GM10266 (cell line): ENCODE measurements around the gene TMC3.
"Not testable (repeated sequence)": the region's sequence is repeated elsewhere in the genome, so short reads cannot be mapped to it uniquely, and the experiment has no call there.

Experiments
- DNase-seq: peaks from one replicate; pipeline ENCODE4 v3.0.0; 2012; ENCODE audit errors: extremely low spot score
- TF ChIP-seq, protein P1 (sequence below): IDR thresholded peaks from 2 replicates; pipeline ENCODE4 v1.5.1; 2012; ENCODE audit warnings: mild to moderate bottlenecking, low read depth; ENCODE audit not compliant: control insufficient read depth, insufficient read depth; ENCODE audit errors: missing control alignments

TMC3 gene

DNA sequence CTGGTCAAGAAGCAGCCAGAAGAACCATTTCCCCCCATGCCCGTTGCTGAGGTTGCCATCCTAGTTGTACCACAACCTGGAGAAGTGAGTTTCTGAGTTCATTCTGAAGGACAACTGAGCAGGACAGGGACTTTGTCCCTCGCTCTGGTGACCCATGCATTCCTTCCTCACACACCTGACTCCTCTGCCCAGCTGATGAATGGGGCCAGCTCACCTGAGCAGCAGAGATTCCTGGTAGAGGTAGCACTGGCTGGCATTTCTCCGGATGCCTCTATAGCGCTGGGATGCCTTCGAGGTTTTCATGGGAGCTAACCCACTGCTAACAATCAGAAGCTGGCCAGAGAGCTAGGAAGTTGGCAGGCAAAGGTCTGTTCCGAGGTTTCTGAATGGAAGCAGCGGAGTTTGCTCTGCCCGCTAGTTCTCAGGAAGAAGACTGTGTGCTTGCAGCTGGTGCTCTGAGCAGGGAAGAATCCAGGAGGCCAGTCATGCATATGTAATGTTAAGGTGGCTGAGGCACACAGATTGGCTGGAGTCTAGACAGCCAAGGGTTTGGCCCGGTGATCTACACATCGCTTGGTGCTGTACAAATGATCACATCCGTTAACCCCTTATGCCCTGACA is at the start of gene TMC3:
TSS of gene TMC3 (minus strand) at position 439 of the 621 bp plus-strand sequence. CDS start at position 303, 136 bp downstream.
- TF ChIP-seq, protein P1, sequence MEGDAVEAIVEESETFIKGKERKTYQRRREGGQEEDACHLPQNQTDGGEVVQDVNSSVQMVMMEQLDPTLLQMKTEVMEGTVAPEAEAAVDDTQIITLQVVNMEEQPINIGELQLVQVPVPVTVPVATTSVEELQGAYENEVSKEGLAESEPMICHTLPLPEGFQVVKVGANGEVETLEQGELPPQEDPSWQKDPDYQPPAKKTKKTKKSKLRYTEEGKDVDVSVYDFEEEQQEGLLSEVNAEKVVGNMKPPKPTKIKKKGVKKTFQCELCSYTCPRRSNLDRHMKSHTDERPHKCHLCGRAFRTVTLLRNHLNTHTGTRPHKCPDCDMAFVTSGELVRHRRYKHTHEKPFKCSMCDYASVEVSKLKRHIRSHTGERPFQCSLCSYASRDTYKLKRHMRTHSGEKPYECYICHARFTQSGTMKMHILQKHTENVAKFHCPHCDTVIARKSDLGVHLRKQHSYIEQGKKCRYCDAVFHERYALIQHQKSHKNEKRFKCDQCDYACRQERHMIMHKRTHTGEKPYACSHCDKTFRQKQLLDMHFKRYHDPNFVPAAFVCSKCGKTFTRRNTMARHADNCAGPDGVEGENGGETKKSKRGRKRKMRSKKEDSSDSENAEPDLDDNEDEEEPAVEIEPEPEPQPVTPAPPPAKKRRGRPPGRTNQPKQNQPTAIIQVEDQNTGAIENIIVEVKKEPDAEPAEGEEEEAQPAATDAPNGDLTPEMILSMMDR, result no peak
- no peak for DNase-seq

DNA sequence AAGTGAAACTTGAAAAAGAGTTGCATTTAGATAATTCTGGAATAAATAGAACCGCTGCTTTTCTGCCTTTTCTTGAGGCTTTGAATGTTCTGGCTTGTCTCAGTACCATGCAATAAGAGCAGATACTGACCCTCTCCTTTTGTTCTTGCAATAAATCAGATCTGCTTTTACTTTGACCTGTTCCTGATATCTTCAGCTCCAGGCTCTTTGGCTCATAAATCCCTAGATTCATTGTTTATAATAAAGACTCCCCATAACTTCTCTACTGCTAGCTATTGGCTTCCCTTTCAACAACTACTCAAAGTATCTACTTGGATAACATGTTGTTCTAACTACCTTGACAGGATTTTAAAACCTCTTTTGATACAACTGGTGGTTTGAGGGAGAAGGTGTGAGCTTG is 47.4 kb upstream of the TMC3 start:
- TF ChIP-seq, protein P1, result no peak
- DNase-seq, result no peak

DNA sequence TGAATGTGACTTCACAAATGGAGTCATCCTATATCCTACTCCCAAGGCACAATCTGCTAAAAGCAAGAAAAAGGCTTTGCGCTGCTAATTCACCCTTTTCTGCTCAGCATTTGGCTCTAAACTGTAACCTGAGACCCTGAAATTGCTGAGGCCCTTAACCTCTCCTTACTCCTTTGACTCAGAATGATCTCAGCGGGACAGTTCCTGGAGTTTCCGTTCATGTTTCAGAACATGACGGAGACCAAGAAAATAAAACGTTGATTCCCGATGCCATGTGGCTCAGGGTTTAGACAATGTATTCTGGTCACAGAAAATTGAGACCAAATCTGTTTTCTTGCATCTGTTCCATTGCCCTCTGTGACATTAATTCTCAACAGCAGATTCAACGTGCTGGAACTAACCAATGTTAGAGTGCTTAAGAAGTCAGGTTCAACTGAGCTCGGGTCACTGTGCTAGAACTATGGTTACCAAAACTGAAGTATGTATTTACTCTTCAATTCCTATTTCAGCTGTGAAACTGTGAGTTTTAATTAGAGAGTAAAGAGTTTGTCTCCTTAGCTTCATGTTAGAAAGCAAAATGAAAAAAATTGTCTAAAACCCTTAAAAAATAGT is 45.4 kb upstream of the TMC3 start:
- DNase-seq, result no peak
- TF ChIP-seq, protein P1, result no peak

DNA sequence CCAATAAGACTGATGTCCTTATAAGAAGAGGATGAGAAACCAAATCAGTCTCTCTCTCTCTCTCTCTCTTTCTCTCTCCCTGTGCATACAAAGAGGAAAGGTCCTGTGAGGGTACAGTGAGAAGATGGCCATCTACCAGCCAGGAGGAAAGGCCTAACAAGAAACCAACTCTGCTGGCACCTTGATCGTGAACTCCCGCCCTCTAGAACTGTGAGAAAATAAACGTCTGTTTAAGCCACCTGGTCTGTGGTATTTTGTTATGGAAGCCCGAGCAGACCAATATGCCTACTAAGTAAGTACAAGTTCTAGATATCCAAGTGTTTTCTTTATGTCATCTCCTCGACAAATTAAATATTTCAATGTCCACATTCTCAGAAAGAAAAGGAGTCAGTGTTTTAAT is 44.9 kb upstream of the TMC3 start:
- DNase-seq, result no peak
- TF ChIP-seq, protein P1, result no peak

DNA sequence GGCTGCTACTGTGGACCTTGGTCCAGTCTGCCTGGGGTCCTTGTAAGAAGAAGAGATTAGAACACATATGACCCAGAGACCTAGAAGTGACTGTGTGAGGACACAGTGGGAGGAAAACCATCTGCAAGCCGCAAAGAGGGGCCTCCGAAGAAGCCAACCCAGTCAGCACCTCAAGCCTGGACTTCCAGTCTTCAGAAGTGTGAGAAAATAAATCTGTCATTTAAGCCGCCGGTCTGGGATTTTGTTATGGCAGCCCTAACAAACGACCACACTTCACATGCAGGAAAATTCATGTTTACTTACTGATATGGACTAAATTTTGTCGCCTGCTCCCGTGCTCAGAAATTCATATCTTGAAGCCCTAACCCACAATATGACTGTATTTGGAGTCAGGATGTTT is 44.4 kb upstream of the TMC3 start:
- DNase-seq, result no peak
- TF ChIP-seq, protein P1, result no peak

DNA sequence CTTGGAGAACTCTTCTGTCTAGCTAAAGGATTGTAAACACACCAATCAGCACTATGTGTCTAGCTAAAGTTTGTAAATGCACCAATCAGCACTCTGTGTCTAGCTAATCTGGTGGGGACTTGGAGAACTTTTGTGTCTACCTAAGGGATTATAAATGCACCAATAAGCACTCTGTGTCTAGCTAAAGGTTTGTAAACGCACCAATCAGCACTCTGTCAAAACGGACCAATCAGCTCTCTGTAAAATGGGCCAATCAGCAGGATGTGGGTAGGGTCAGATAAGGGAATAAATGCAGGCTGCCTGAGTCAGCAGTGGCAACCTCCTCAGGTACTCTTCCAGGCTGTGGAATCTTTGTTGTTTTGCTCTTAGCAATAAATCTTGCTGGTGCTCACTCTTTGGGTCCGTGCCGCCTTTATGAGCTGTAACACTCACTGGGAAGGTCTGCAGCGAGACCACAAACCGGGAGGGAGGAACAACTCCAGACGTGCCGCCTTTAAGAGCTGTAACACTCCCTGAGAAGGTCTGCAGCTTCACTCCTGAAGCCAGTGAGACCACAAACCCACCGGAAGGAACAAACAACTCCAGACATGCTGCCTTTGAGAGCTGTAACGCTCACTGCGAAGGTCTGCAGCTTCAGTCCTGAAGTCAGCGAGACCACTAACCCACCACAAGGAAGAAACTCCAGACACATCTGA is 40.4 kb upstream of the TMC3 start:
- DNase-seq, result not testable (repeated sequence)

DNA sequence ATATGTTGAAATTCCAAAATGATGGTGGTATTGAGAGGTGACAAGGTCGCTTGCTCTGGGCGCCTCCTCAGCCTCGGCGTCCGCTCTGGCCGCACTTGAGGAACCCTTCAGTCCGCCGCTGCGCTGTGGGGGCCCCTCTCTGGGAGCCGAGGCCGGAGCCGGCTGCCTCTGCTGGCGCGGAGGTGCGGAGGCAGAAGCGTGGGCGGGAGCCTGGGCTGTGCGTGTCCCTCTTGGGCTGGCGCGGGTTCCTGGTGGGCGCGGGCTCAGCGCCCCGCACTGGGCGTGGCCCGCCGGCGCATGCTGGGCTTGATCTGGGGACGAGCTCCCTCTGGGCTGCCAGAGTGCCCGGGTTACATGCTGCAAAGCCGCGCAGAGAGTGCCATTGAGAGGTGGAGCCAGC is 39.8 kb upstream of the TMC3 start:
- DNase-seq, result no peak
- TF ChIP-seq, protein P1, result no peak
